SK-N-SH (cell line): Measurements from ENCODE around the gene NDOR1. TPM values are rescaled to one million over a fixed set of nuclear protein-coding genes. Genes with fewer than 3 reads are reported as not detected.

Source experiments
- CTCF ChIA-PET: fragments of 300-600, 350-600 bp; formaldehyde crosslinking; extraction: SDS; loops from one replicate; lab custom pipeline; 2021; lab: Yijun Ruan, JAX
- POLR2A ChIA-PET: fragments of 350-600 bp; sonication (Branson Sonifier 250); formaldehyde crosslinking; extraction: SDS; loops from one replicate; lab custom pipeline; 2020; ENCODE audit warnings: antibody characterized with exemption, inconsistent platforms; lab: Yijun Ruan, JAX
- DNase-seq: peaks from one replicate; pipeline ENCODE4 v3.0.0; 2012
- H2AFZ ChIP-seq: fragments of 200-600 bp; sonication (generic); 2 replicates; pipeline ENCODE4 v1.8.1; 2016; ENCODE audit warnings: antibody characterized with exemption, mild to moderate bottlenecking, low read depth
- H3F3A ChIP-seq: fragments of 200-600 bp; sonication (generic); replicated peaks from 2 replicates; pipeline ENCODE3; 2016; ENCODE audit warnings: antibody characterized with exemption, mild to moderate bottlenecking; ENCODE audit not compliant: insufficient read depth
- H3K27ac ChIP-seq, 2 experiments: fragments of 200-500 bp in 1 of 2; fragments of 200-600 bp in 1 of 2; sonication (Bioruptor generic) in 1 of 2; sonication (generic), shearing (Covaris generic) in 1 of 2; 2 replicates each; pipeline versions ENCODE4 v1.5.1 to v1.6.1; 2014 to 2016; ENCODE audit warnings: low read depth in 2 of 2, inconsistent platforms in 1 of 2, low read length in 1 of 2, mild to moderate bottlenecking in 1 of 2, mixed read lengths in 1 of 2
- H3K27me3 ChIP-seq: fragments of 200-600 bp; sonication (generic), shearing (Covaris generic); 2 replicates; pipeline ENCODE4 v1.6.1; 2016; ENCODE audit warnings: mixed run types; ENCODE audit not compliant: insufficient read depth
- H3K36me3 ChIP-seq, 2 experiments: fragments of 200-500 bp in 1 of 2; fragments of 200-600 bp in 1 of 2; sonication (Bioruptor generic) in 1 of 2; sonication (generic) in 1 of 2; replicated peaks in 1 of 2; 2 replicates each; pipeline versions ENCODE3 to v1.5.1; 2014 to 2016; ENCODE audit warnings: low read length in 1 of 2, mild to moderate bottlenecking in 1 of 2; ENCODE audit not compliant: insufficient read depth in 2 of 2, control insufficient read depth in 1 of 2
- H3K4me1 ChIP-seq, 2 experiments: fragments of 200-500 bp in 1 of 2; fragments of 200-600 bp in 1 of 2; sonication (Bioruptor generic) in 1 of 2; sonication (generic), shearing (Covaris generic) in 1 of 2; 2 replicates each; pipeline versions ENCODE4 v1.5.1 to v1.6.1; 2014 to 2016; ENCODE audit warnings: low read depth in 1 of 2, low read length in 1 of 2, mixed run types in 1 of 2; ENCODE audit not compliant: insufficient read depth in 2 of 2, control insufficient read depth in 1 of 2
- H3K4me2 ChIP-seq: fragments of 200-600 bp; sonication (generic), shearing (Covaris generic); 2 replicates; pipeline ENCODE4 v1.6.1; 2017; ENCODE audit warnings: mixed run types
- H3K4me3 ChIP-seq, 2 experiments: fragments of 200-500 bp in 1 of 2; fragments of 200-600 bp in 1 of 2; sonication (Bioruptor generic) in 1 of 2; sonication (generic), shearing (Covaris generic) in 1 of 2; 2 replicates each; pipeline versions ENCODE4 v1.5.1 to v1.8.1; 2014 to 2016; ENCODE audit warnings: low read depth in 2 of 2, inconsistent platforms in 1 of 2, low read length in 1 of 2, mild to moderate bottlenecking in 1 of 2, mixed read lengths in 1 of 2, moderate library complexity in 1 of 2
- H3K79me2 ChIP-seq: fragments of 200-600 bp; sonication (generic); 2 replicates; pipeline ENCODE4 v1.8.1; 2017; ENCODE audit warnings: mild to moderate bottlenecking; ENCODE audit not compliant: insufficient read depth
- H3K9ac ChIP-seq: fragments of 200-600 bp; sonication (generic); 2 replicates; pipeline ENCODE4 v1.6.1; 2017; ENCODE audit warnings: mixed run types
- H3K9me2 ChIP-seq: fragments of 200-600 bp; sonication (generic); 2 replicates; pipeline ENCODE4 v1.6.1; 2017; ENCODE audit warnings: mixed run types
- H3K9me3 ChIP-seq: fragments of 200-600 bp; sonication (generic); 2 replicates; pipeline ENCODE4 v1.6.1; 2017; ENCODE audit warnings: mixed run types, mild to moderate bottlenecking, moderate library complexity
- H4K20me1 ChIP-seq: fragments of 200-600 bp; sonication (generic); 2 replicates; pipeline ENCODE4 v1.6.1; 2017; ENCODE audit warnings: mild to moderate bottlenecking, mixed run types; ENCODE audit not compliant: insufficient read depth
- EP300 ChIP-seq, 2 experiments: IDR thresholded peaks; 2 replicates each; pipeline versions ENCODE4 v1.4.0 to v1.6.1; 2012; ENCODE audit warnings: borderline replicate concordance in 1 of 2, low read depth in 1 of 2, low read length in 1 of 2
- FOXM1 ChIP-seq: IDR thresholded peaks from 2 replicates; pipeline ENCODE4 v1.4.0; 2012; ENCODE audit warnings: low read depth, mild to moderate bottlenecking
- GATA2 ChIP-seq: sonication (generic); formaldehyde crosslinking; IDR thresholded peaks from 2 replicates; pipeline ENCODE4 v1.5.0; 2020; ENCODE audit warnings: mild to moderate bottlenecking, missing genetic modification reagents
- JUND ChIP-seq: IDR thresholded peaks from 2 replicates; pipeline ENCODE4 v1.4.0; 2012
- NRF1 ChIP-seq: IDR thresholded peaks from 2 replicates; pipeline ENCODE4 v1.6.1; 2012; ENCODE audit warnings: low read depth, mild to moderate bottlenecking, low read length
- POLR2AphosphoS5 ChIP-seq: IDR thresholded peaks from 2 replicates; pipeline ENCODE4 v1.6.1; 2012; ENCODE audit warnings: low read depth, low read length
- TAF1 ChIP-seq: IDR thresholded peaks from 2 replicates; pipeline ENCODE4 v1.6.1; 2012; ENCODE audit warnings: low read depth, mild to moderate bottlenecking, low read length, moderate library complexity, borderline replicate concordance
- YY1 ChIP-seq: IDR thresholded peaks from 2 replicates; pipeline ENCODE4 v1.4.0; 2012; ENCODE audit warnings: low read depth, mild to moderate bottlenecking
- WGBS: methylation state at CpG from one replicate; pipeline ENCODE4 v1.1.6; 2017; ENCODE audit warnings: low lambda C conversion rate; 5-methylcytosine and 5-hydroxymethylcytosine counted together
- polyA plus RNA-seq, 3 experiments: library from polyadenylated mRNA; depleted of rRNA; stranded (reverse); fragments of >200 nt; gene quantifications; 2 replicates each; pipeline ENCODE4 v1.2.3, GENCODE V29; 2012
- TF ChIP-seq, protein P1 (sequence below): fragments of 150-350 bp; IDR thresholded peaks from 2 replicates; pipeline ENCODE4 v1.6.1; 2017; ENCODE audit warnings: antibody characterized with exemption, low read length, low read depth, borderline replicate concordance
- TF ChIP-seq, protein P2 (sequence below): IDR thresholded peaks from 2 replicates; pipeline ENCODE4 v1.4.0; 2012; ENCODE audit warnings: low read depth, borderline replicate concordance
- TF ChIP-seq, protein P3 (sequence below): fragments of 150-350 bp; IDR thresholded peaks from 2 replicates; pipeline ENCODE4 v1.6.1; 2016; ENCODE audit warnings: mild to moderate bottlenecking, low read depth, low read length
- TF ChIP-seq, protein P4 (sequence below): IDR thresholded peaks from 2 replicates; pipeline ENCODE4 v1.6.1; 2012; ENCODE audit warnings: mild to moderate bottlenecking, low read depth, low read length, moderate library complexity

NDOR1 gene
- polyA plus RNA-seq, 1 of the 3 experiments (the other 2 are of a cell fraction): 8.6 TPM

DNA sequence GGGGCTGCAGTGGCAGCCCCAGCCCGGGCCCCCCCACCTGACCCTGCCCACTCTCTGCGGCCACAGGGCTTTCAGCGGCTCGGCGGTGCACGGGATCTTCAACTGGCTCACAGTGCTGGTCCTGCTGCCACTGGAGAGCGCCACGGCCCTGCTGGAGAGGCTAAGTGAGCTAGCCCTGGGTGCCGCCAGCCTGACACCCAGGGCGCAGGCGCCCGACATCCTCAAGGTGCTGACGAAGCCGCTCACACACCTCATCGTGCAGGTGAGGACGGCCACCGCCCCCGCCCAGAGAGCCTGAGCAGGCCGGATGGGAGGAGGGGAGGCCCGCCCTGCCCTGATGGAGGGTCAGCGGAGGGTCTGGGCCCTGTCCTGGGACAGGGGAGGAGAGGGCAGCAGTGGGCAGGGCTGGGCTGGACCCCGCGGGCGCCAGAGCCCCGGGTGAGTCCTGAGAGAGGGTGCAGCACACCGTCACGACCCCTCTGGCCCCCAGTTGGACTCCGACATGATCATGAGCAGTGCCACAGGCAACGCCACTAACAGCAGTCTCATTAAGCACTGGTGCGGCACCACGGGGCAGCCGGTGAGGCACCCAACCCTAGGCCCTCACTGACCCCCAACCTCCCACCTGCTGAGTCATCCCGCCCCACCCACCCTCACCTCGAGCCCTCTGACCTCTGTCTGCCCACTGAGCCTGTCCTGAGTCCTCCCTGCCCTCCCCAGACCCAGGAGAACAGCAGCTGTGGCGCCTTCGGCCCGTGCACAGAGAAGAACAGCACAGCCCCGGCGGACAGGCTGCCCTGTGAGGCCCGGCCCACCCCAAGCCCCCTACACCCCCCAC is 27.9 kb downstream of the NDOR1 start:
- Histone ChIP-seq H3K9me2 (no peaks in the 10 kb centered on the region), H3K4me2 (no peak overlapping the region), H4K20me1 (no peaks in the 10 kb centered on the region), H2AFZ (no peak overlapping the region), H3K79me2 (peaks cover 12% of the 10 kb centered on the region), H3F3A (peaks cover 3% of the 10 kb centered on the region)
- 65% methylated on average over 14 of the region's 40 CpGs for WGBS
- TF ChIP-seq TAF1: no peak
- TF ChIP-seq, protein P1, sequence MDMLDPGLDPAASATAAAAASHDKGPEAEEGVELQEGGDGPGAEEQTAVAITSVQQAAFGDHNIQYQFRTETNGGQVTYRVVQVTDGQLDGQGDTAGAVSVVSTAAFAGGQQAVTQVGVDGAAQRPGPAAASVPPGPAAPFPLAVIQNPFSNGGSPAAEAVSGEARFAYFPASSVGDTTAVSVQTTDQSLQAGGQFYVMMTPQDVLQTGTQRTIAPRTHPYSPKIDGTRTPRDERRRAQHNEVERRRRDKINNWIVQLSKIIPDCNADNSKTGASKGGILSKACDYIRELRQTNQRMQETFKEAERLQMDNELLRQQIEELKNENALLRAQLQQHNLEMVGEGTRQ: no peak
- TF ChIP-seq, protein P2, sequence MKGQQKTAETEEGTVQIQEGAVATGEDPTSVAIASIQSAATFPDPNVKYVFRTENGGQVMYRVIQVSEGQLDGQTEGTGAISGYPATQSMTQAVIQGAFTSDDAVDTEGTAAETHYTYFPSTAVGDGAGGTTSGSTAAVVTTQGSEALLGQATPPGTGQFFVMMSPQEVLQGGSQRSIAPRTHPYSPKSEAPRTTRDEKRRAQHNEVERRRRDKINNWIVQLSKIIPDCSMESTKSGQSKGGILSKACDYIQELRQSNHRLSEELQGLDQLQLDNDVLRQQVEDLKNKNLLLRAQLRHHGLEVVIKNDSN: no peak
- no peak for TF ChIP-seq POLR2AphosphoS5
- no peak for TF ChIP-seq JUND
- TF ChIP-seq, protein P3, sequence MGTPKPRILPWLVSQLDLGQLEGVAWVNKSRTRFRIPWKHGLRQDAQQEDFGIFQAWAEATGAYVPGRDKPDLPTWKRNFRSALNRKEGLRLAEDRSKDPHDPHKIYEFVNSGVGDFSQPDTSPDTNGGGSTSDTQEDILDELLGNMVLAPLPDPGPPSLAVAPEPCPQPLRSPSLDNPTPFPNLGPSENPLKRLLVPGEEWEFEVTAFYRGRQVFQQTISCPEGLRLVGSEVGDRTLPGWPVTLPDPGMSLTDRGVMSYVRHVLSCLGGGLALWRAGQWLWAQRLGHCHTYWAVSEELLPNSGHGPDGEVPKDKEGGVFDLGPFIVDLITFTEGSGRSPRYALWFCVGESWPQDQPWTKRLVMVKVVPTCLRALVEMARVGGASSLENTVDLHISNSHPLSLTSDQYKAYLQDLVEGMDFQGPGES: no peak
- no peak for TF ChIP-seq FOXM1
- TF ChIP-seq EP300 (IDR thresholded peaks at IDR 0.05; ENCODE audit: borderline replicate concordance in 1 of 2, low read depth in 1 of 2, low read length in 1 of 2): no peak
- TF ChIP-seq, protein P4, sequence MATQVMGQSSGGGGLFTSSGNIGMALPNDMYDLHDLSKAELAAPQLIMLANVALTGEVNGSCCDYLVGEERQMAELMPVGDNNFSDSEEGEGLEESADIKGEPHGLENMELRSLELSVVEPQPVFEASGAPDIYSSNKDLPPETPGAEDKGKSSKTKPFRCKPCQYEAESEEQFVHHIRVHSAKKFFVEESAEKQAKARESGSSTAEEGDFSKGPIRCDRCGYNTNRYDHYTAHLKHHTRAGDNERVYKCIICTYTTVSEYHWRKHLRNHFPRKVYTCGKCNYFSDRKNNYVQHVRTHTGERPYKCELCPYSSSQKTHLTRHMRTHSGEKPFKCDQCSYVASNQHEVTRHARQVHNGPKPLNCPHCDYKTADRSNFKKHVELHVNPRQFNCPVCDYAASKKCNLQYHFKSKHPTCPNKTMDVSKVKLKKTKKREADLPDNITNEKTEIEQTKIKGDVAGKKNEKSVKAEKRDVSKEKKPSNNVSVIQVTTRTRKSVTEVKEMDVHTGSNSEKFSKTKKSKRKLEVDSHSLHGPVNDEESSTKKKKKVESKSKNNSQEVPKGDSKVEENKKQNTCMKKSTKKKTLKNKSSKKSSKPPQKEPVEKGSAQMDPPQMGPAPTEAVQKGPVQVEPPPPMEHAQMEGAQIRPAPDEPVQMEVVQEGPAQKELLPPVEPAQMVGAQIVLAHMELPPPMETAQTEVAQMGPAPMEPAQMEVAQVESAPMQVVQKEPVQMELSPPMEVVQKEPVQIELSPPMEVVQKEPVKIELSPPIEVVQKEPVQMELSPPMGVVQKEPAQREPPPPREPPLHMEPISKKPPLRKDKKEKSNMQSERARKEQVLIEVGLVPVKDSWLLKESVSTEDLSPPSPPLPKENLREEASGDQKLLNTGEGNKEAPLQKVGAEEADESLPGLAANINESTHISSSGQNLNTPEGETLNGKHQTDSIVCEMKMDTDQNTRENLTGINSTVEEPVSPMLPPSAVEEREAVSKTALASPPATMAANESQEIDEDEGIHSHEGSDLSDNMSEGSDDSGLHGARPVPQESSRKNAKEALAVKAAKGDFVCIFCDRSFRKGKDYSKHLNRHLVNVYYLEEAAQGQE: no peak
- no peak for TF ChIP-seq YY1
- TF ChIP-seq GATA2 (CRISPR knock-in tag): no peak
- TF ChIP-seq NRF1: no peak
- TF ChIP-seq, all 33 proteins: peak for 0
- POLR2A ChIA-PET: no interaction called here
- Histone ChIP-seq H3K9ac (no peak overlapping the region), H3K36me3 (no peaks in the 10 kb centered on the region), H3K27me3 (no peaks in the 10 kb centered on the region), H3K4me3 (no peak overlapping the region), H3K4me1 (peaks cover 1 to 26% of the 10 kb centered on the region in 2 experiments; a peak in 2 of 4 replicates), H3K9me3 (no peaks in the 10 kb centered on the region), H3K27ac (no peak overlapping the region)
- CTCF ChIA-PET: no interaction called here
- no peak for DNase-seq
